CD4-positive, alpha-beta T cell treated with Interferon gamma for 1 hour (primary cell): ENCODE results near the gene FJX1.

Experiments used
- DNase-seq: peaks from one replicate; pipeline ENCODE4 v3.0.0-alpha.2; 2020

FJX1 gene, protein sequence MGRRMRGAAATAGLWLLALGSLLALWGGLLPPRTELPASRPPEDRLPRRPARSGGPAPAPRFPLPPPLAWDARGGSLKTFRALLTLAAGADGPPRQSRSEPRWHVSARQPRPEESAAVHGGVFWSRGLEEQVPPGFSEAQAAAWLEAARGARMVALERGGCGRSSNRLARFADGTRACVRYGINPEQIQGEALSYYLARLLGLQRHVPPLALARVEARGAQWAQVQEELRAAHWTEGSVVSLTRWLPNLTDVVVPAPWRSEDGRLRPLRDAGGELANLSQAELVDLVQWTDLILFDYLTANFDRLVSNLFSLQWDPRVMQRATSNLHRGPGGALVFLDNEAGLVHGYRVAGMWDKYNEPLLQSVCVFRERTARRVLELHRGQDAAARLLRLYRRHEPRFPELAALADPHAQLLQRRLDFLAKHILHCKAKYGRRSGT

GRCh38 chr11:35617687-35618496 is at the start of gene FJX1:
FJX1 (plus strand) TSS chr11:35618460; CDS start chr11:35618637, 177 bp downstream.
- no peak for DNase-seq

GRCh38 chr11:35571696-35572095 is 46.6 kb upstream of the FJX1 start:
- no peak for DNase-seq

DNA sequence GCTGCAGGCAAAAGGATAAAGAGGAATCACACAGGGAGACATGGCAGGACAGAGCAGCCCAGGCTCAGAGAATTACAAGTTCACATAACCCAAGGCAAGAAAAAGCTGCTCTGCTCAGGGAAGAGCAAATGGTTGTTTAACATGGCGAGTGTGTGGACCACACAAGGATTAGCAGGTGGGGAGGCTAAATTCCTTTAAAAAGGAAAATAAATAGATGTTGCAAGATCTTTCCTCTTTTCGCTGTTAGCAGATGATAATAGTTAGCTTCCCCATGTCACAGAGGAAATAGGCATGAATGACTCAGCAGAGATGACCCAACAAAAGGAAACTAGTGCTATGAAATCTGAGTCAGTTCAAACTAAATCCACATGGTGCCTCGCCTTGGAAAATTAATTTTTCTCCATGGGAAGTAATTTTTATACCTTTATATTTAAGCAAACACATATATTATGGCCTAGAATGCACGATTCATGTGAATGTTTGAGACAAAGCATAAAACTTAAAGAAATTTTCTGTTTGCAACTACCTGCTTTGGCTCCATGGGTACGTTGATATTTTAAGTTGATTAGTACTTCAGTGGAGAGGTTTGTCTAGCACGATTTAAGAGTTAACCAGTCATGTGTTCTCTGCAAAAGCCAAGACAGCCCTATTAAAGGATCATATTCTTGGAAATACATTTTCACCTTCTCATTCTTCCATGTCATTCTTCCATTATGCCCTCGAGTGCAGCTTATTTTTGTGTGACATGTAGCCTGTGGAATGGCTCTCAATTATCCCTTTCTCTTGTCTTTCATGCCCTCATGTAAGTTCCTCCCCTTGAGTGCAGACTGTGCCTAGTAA is 38.5 kb upstream of the FJX1 start:
- DNase-seq = no peak

- DNase-seq = no peak
Measured at GRCh38 chr11:35580397-35580781, 37.9 kb upstream of the FJX1 start.

GRCh38 chr11:35582033-35582432 is 36.2 kb upstream of the FJX1 start:
- DNase-seq = no peak

GRCh38 chr11:35583126-35583525 is 35.1 kb upstream of the FJX1 start:
- no peak for DNase-seq

- DNase-seq = no peak
Measured at GRCh38 chr11:35583843-35584242, 34.4 kb upstream of the FJX1 start.

GRCh38 chr11:35584321-35584720 is 33.9 kb upstream of the FJX1 start:
- no peak for DNase-seq

DNA sequence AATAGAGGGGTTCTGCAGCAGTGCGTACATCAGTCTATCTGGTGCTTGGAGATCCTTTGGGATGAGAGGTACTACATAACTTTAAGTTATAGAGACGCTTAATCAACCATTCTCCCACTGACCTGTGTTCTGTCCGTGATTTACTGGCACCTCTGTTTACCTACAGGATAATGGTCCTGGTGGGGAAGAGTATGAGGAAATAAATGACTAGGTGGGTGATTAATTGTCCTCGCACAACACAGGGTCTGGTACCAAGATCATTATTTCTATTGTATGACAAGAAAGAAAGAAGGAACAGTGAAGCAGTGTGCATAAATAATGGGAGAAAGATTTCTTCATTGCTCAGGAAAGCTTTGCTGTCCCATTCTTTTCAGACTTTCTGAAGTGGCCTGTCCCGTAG is 32.8 kb upstream of the FJX1 start:
- no peak for DNase-seq

- no peak for DNase-seq
Measured at GRCh38 chr11:35586222-35586621, 32.0 kb upstream of the FJX1 start.

GRCh38 chr11:35587972-35588371 is 30.3 kb upstream of the FJX1 start:
- no peak for DNase-seq

GRCh38 chr11:35588627-35589026 is 29.6 kb upstream of the FJX1 start:
- no peak for DNase-seq

- no peak for DNase-seq
Measured at GRCh38 chr11:35589281-35589680, 29.0 kb upstream of the FJX1 start.

DNA sequence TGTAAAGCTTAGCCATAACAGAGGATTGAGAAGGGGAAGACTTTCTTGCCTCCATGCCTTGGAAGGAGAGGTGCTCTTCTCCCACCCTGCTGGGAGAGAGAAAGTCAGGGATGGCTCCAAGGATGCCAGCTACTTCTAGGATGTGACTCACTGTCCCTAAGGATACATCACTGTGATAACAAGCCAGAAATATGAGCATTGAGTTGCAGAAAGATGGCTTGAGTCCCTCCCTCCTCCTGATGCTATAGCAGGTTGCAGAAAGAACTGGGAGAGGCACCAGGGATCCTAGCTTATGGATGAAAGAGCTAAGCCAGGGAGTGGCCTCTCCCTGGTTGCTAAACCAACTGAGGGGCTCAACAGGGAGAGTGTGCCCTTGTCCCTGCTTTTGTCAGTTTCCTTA is 27.8 kb upstream of the FJX1 start:
- DNase-seq = no peak

DNA sequence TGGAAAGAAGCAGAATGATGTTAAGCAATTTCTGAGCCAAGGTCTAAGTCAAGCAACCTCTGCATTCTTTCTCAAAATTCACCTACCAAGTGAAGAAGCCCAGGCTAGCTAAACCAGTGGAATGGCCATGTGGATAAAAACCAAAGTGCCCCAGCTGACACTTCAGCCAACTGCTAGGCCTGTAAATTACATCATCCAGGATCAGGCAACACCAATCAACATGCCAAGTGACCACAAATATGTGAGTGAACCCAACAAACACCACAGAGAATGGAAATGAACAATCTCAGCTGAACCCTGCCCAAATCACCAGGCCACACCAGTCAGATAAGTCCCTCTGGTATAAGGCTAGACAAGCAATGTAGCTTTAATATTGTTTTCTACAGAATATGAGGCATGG is 25.1 kb upstream of the FJX1 start:
- no peak for DNase-seq

DNA sequence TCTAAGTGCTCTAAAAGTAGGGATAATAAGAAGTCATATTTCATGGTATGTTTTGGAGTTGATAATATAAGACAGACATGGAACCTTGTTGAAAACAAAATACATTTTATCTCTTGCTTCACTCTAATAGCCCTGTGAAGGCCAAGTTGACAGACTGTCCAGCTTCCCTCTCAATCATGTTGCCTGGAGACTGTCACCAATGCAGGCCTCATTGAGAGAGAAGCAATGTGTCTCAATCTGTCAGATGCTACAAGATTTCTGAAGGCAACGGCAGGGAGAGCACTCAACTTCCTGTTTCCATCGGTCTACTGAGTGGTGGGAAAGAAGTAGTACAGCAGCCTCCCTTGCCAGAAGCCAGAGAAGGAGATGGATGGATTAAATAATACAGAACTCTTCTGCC is 23.6 kb upstream of the FJX1 start:
- no peak for DNase-seq

- no peak for DNase-seq
Measured at GRCh38 chr11:35598254-35599125, 19.8 kb upstream of the FJX1 start.

DNA sequence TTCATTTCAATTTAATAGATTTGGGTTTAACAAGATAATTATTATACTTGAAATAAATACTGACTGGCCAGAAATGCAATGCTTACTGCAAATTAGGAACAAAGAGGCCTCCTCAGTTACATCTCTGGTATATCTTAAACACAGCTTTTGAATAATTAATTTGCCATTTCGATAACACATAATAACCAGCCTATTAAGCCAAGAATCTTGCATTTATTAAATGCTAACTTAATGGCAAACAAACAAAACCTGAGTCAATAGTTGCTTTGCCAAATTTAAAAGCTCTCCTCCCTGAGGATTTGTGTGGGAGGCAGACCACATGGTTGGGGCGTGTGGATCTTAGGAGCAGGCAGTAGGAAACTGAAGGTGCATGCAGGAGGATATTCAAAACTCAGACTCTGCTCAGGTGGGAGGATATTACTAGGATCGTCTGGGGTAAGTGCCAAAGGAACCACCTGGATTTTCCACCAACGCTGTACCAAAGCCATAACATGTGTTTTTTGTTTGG is 17.9 kb upstream of the FJX1 start:
- DNase-seq = no peak

GRCh38 chr11:35602160-35602793 is 16.0 kb upstream of the FJX1 start:
- no peak for DNase-seq

DNA sequence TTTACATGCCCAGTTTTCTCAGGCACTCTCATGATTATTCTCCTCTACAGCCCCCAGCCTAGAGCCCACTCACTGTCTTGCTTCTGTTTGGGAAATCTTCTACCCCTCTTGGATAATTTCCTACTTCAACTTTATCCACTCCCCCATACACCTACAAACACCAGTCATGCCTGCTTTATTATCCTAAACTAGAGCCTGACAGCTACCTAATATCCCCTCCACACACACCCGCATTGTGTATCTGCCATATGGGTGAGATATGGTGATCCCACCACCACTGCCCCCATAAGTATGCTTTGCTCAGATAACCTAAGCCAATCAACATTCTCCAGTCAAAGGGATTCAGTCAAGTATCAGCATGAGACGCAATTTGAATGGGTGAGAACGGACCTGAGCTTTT is 15.3 kb upstream of the FJX1 start:
- DNase-seq = no peak

DNA sequence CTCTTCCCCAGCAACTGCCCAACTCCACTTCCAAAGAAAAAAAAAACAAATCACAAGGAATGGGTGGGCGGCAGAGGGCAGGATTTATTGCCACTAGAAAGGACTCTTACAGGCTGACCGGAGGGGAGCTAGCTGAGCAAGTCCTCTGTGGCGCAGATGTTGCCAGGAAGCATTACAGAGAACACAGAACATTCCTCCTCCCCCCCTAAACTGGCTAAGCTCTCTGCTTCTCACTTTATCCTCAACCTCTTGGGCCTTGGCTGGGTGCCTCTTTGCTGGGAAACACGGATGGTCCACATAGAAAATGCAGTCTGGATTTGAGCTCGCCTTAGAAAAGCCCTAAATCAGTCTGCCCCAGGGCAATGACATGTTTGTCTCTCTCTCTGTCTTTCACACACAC is 12.6 kb upstream of the FJX1 start:
- DNase-seq = no peak

DNA sequence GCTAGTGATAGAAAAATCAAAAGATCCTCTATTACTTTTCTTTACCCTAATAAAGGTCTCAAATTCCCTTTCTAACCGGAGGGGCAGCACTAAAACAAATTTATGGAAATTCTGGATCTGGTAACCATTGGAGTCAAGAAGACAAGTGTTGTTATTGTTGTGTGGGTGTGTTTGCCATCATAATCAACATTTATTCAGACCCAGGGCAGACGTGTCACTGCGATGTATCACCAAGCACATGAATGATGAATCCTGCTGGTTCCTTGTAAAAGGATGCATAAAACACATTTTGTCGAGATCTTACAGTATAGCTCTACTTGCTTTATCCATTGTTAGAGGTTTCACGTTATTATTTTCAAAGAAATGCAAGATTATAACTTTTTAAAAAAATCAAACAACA is 12.1 kb upstream of the FJX1 start:
- no peak for DNase-seq
